Transverse colon (tissue), 4 donors: ENCODE measurements around the gene GAD2.

Experiments
- CTCF ChIP-seq, 5 experiments: fragments of 200-600 bp in 3 of 5; fragments of 450-650 bp in 2 of 5; sonication (generic) in 3 of 5; IDR thresholded peaks; 1 replicate in 2 of 5; 2 replicates in 3 of 5; pipeline ENCODE4 v1.5.1; 2016 to 2017; ENCODE audit warnings: antibody characterized with exemption in 5 of 5, inconsistent platforms in 3 of 5, mild to moderate bottlenecking in 2 of 5, moderate library complexity in 1 of 5
- EP300 ChIP-seq: sonication (generic); formaldehyde crosslinking; IDR thresholded peaks from one replicate; pipeline ENCODE4 v1.6.1; 2017; ENCODE audit warnings: antibody characterized with exemption, low read depth
- POLR2A ChIP-seq: fragments of 450-650 bp; IDR thresholded peaks from one replicate; pipeline ENCODE4 v1.6.1; 2016; ENCODE audit warnings: antibody characterized with exemption, mild to moderate bottlenecking, moderate library complexity
- POLR2AphosphoS5 ChIP-seq, 3 donors: sonication (generic); formaldehyde crosslinking; IDR thresholded peaks; one replicate each; pipeline ENCODE4 v1.6.1; 2016; ENCODE audit warnings: antibody characterized with exemption in 3 of 3

- TF ChIP-seq CTCF (IDR thresholded peaks at IDR 0.05), result no peak
- no peak for TF ChIP-seq EP300
- TF ChIP-seq POLR2A, result no peak
- no peak for TF ChIP-seq POLR2AphosphoS5 (IDR thresholded peaks at IDR 0.05)
Observed at GRCh38 chr10:26214551-26215395, 1.8 kb upstream of the GAD2 start.
